Stimulated activated CD4-positive, alpha-beta T cell treated with anti-CD3 and anti-CD28 coated beads, Interleukin-12 subunit alpha, Interleukin-12 subunit beta, amount 100 ng/mL, for 4 hours (primary cell): ENCODE data around the gene RETREG1.
"Not testable (repeated sequence)": the region's sequence is repeated elsewhere in the genome, so short reads cannot be mapped to it uniquely, and the experiment has no call there.

Source experiments
- DNase-seq: peaks from one replicate; pipeline ENCODE4 v3.0.0-alpha.2; 2020

The RETREG1 gene

GRCh38 chr5:16615741-16616535, 859 bp downstream of the RETREG1 start:
- DNase-seq = no peak

GRCh38 chr5:16612007-16612406, 4.8 kb downstream of the RETREG1 start:
- DNase-seq = no peak

GRCh38 chr5:16610896-16611295, 5.9 kb downstream of the RETREG1 start:
- not testable (repeated sequence) for DNase-seq

GRCh38 chr5:16609412-16609811, 7.4 kb downstream of the RETREG1 start:
- DNase-seq = no peak

- DNase-seq = no peak
Observed at GRCh38 chr5:16606628-16607027, 10.2 kb downstream of the RETREG1 start.

- DNase-seq = no peak
Observed at GRCh38 chr5:16603701-16604100, 13.1 kb downstream of the RETREG1 start.

- no peak for DNase-seq
Observed at GRCh38 chr5:16603295-16603694, 13.5 kb downstream of the RETREG1 start.

- DNase-seq = no peak
Observed at GRCh38 chr5:16602182-16602581, 14.6 kb downstream of the RETREG1 start.

GRCh38 chr5:16600946-16601345, 15.9 kb downstream of the RETREG1 start:
- no peak for DNase-seq

- no peak for DNase-seq
Observed at GRCh38 chr5:16600397-16600796, 16.4 kb downstream of the RETREG1 start.

GRCh38 chr5:16597946-16598694, 18.7 kb downstream of the RETREG1 start:
- DNase-seq = no peak

GRCh38 chr5:16596581-16596940, 20.2 kb downstream of the RETREG1 start:
- no peak for DNase-seq

- no peak for DNase-seq
Observed at GRCh38 chr5:16595881-16596580, 20.8 kb downstream of the RETREG1 start.

- no peak for DNase-seq
Observed at GRCh38 chr5:16593628-16594027, 23.2 kb downstream of the RETREG1 start.

- DNase-seq = no peak
Observed at GRCh38 chr5:16593013-16593412, 23.8 kb downstream of the RETREG1 start.

GRCh38 chr5:16592255-16592654, 24.5 kb downstream of the RETREG1 start:
- DNase-seq = no peak

- DNase-seq = no peak
Observed at GRCh38 chr5:16590685-16591084, 26.1 kb downstream of the RETREG1 start.

GRCh38 chr5:16589658-16590057, 27.1 kb downstream of the RETREG1 start:
- DNase-seq = no peak

- DNase-seq = no peak
Observed at GRCh38 chr5:16588434-16589214, 28.2 kb downstream of the RETREG1 start.

- DNase-seq = no peak
Observed at GRCh38 chr5:16586556-16586955, 30.2 kb downstream of the RETREG1 start.

GRCh38 chr5:16585041-16585667, 31.6 kb downstream of the RETREG1 start:
- peak; percentile 5 for DNase-seq

GRCh38 chr5:16582081-16582480, 34.7 kb downstream of the RETREG1 start:
- DNase-seq = no peak
